Measurements from ENCODE around the gene STUM. TPM values are rescaled to one million over a fixed set of nuclear protein-coding genes. Genes with fewer than 3 reads are reported as not detected.

STUM gene
- total RNA-seq, 1 donor from 2014 or later, result not detected

GRCh38 chr1:226575739-226576378 lies 27.3 kb downstream of the STUM start:
- Mint-ChIP-seq H3K27me3 (ENCODE audit: insufficient read depth, low read depth) (peaks cover 2% of the 10 kb centered on the region), H3K4me3 (no peak overlapping the region), H3K4me1 (peaks cover 13% of the 10 kb centered on the region), H3K27ac (no peak overlapping the region), H3K36me3 (no peaks in the 10 kb centered on the region), H3K9me3 (peaks cover 4% of the 10 kb centered on the region)
- H3K27me3 ChIP-seq, result no peaks in the 10 kb centered on the region
- peaks cover 11% of the 10 kb centered on the region for H3K4me1 ChIP-seq
- H3K36me3 ChIP-seq, result no peaks in the 10 kb centered on the region
- no peaks in the 10 kb centered on the region for H3K9me3 ChIP-seq (ENCODE audit: low read depth)
- TF ChIP-seq EZH2phosphoT487 (IDR thresholded peaks at IDR 0.05) (no peak), EZH2 (IDR thresholded peaks at IDR 0.05) (no peak), CTCF (IDR thresholded peaks at IDR 0.05) (no peak)
- DNase-seq (ENCODE audit: low spot score), result no peak
- no peak overlapping the region for H3K9ac ChIP-seq
- H3K4me2 ChIP-seq, result no peak overlapping the region
- no peak overlapping the region for H2AFZ ChIP-seq (replicated peaks)
- no peaks in the 10 kb centered on the region for H3F3A ChIP-seq (ENCODE audit: low read depth)
- H3K4me3 ChIP-seq, result no peak overlapping the region
- no peak overlapping the region for H3K27ac ChIP-seq
- H4K20me1 ChIP-seq (ENCODE audit: low read depth), result no peaks in the 10 kb centered on the region
- no peaks in the 10 kb centered on the region for H3K79me2 ChIP-seq (ENCODE audit: low read depth)

- no peaks in the 10 kb centered on the region for H3K36me3 Mint-ChIP-seq
- H2AFZ ChIP-seq (replicated peaks), result no peak overlapping the region
- no peaks in the 10 kb centered on the region for H3F3A ChIP-seq (ENCODE audit: low read depth)
- H3K27ac ChIP-seq, result no peak overlapping the region
- H3K36me3 ChIP-seq, result no peaks in the 10 kb centered on the region
- no peak for DNase-seq (ENCODE audit: low spot score)
- H3K4me1 ChIP-seq, result peaks cover 11% of the 10 kb centered on the region
- H3K9me3 Mint-ChIP-seq, result peaks cover 2% of the 10 kb centered on the region
- H3K4me2 ChIP-seq, result no peak overlapping the region
- H3K27me3 Mint-ChIP-seq (ENCODE audit: insufficient read depth, low read depth), result peaks cover 2% of the 10 kb centered on the region
- no peak overlapping the region for H3K4me3 ChIP-seq
- no peak overlapping the region for H3K27ac Mint-ChIP-seq
- H3K27me3 ChIP-seq, result no peaks in the 10 kb centered on the region
- H4K20me1 ChIP-seq (ENCODE audit: low read depth), result no peaks in the 10 kb centered on the region
- TF ChIP-seq EZH2phosphoT487 (IDR thresholded peaks at IDR 0.05) (no peak), CTCF (IDR thresholded peaks at IDR 0.05) (no peak), EZH2 (IDR thresholded peaks at IDR 0.05) (no peak)
- no peak overlapping the region for H3K9ac ChIP-seq
- H3K9me3 ChIP-seq (ENCODE audit: low read depth), result no peaks in the 10 kb centered on the region
- no peak overlapping the region for H3K4me3 Mint-ChIP-seq
- no peaks in the 10 kb centered on the region for H3K79me2 ChIP-seq (ENCODE audit: low read depth)
- H3K4me1 Mint-ChIP-seq, result peaks cover 13% of the 10 kb centered on the region
Measured at GRCh38 chr1:226576601-226577000, 28.0 kb downstream of the STUM start.

GRCh38 chr1:226577401-226578180 lies 29.0 kb downstream of the STUM start:
- Mint-ChIP-seq H3K27ac (peak overlapping the region; percentile 93), H3K9me3 (peaks cover 2% of the 10 kb centered on the region), H3K4me3 (no peak overlapping the region), H3K36me3 (no peaks in the 10 kb centered on the region), H3K27me3 (ENCODE audit: insufficient read depth, low read depth) (peaks cover 4% of the 10 kb centered on the region), H3K4me1 (peaks cover 13% of the 10 kb centered on the region)
- DNase-seq (ENCODE audit: low spot score), result peak; percentile 66
- Histone ChIP-seq H3K36me3 (no peaks in the 10 kb centered on the region), H2AFZ (replicated peaks) (peak overlapping the region; percentile 60), H3K27me3 (no peaks in the 10 kb centered on the region), H3K4me2 (peak overlapping the region; percentile 59), H3K79me2 (ENCODE audit: low read depth) (no peaks in the 10 kb centered on the region), H4K20me1 (ENCODE audit: low read depth) (no peaks in the 10 kb centered on the region), H3K9ac (no peak overlapping the region), H3K4me1 (peaks cover 11% of the 10 kb centered on the region), H3K27ac (no peak overlapping the region), H3K4me3 (no peak overlapping the region), H3F3A (ENCODE audit: low read depth) (no peaks in the 10 kb centered on the region), H3K9me3 (ENCODE audit: low read depth) (no peaks in the 10 kb centered on the region)
- TF ChIP-seq CTCF (IDR thresholded peaks at IDR 0.05) (no peak), EZH2 (IDR thresholded peaks at IDR 0.05) (no peak), EZH2phosphoT487 (IDR thresholded peaks at IDR 0.05) (no peak)

Measured in neural progenitor cell (in vitro differentiated cells).